DND-41 (cell line): ENCODE data around the gene SYNDIG1.

Experiments
- ATAC-seq: fragments of 200-7000 bp; cut with Tn5 transposase; 3 replicates; pipeline ENCODE4 v1.9.1; 2021; ENCODE audit warnings: low read depth; ENCODE audit not compliant: insufficient read depth
- DNase-seq: peaks from one replicate; pipeline ENCODE4 v3.0.0-alpha.2; 2020
- H2AFZ ChIP-seq: 2 replicates; pipeline ENCODE4 v1.6.0; 2012; ENCODE audit warnings: low read depth, low read length
- H3K27ac ChIP-seq: 2 replicates; pipeline ENCODE4 v1.5.1; 2012; ENCODE audit warnings: low read length, inconsistent platforms
- H3K27me3 ChIP-seq: fragments of 200-600 bp; sonication (generic); 2 replicates; pipeline ENCODE4 v1.6.0; 2012; ENCODE audit warnings: low read length, mild to moderate bottlenecking, inconsistent platforms; ENCODE audit not compliant: insufficient read depth, poor library complexity
- H3K36me3 ChIP-seq: 2 replicates; pipeline ENCODE4 v1.5.1; 2012; ENCODE audit warnings: low read length, inconsistent platforms; ENCODE audit not compliant: insufficient read depth
- H3K4me1 ChIP-seq: 2 replicates; pipeline ENCODE4 v1.5.1; 2012; ENCODE audit warnings: mild to moderate bottlenecking, low read length; ENCODE audit not compliant: insufficient read depth
- H3K4me2 ChIP-seq: 2 replicates; pipeline ENCODE4 v1.6.0; 2012; ENCODE audit warnings: mild to moderate bottlenecking, moderate library complexity, low read length, inconsistent platforms; ENCODE audit not compliant: insufficient read depth
- H3K4me3 ChIP-seq, 2 experiments: fragments of 200-600 bp in 1 of 2; shearing (Covaris generic) in 1 of 2; 2 replicates each; pipeline ENCODE4 v1.5.1; 2012 to 2016; ENCODE audit warnings: inconsistent platforms in 2 of 2, low read length in 2 of 2, mild to moderate bottlenecking in 2 of 2, low read depth in 1 of 2, moderate library complexity in 1 of 2
- H3K79me2 ChIP-seq: 2 replicates; pipeline ENCODE4 v1.6.0; 2012; ENCODE audit warnings: low read length, inconsistent platforms; ENCODE audit not compliant: insufficient read depth
- H3K9ac ChIP-seq: 2 replicates; pipeline ENCODE4 v1.6.0; 2012; ENCODE audit warnings: low read depth, mild to moderate bottlenecking, inconsistent platforms, low read length, moderate library complexity
- H3K9me3 ChIP-seq: 2 replicates; pipeline ENCODE4 v1.5.1; 2012; ENCODE audit warnings: low read length, moderate library complexity, mild to moderate bottlenecking, inconsistent platforms; ENCODE audit not compliant: insufficient read depth, severe bottlenecking
- H4K20me1 ChIP-seq: 2 replicates; pipeline ENCODE4 v1.6.0; 2012; ENCODE audit warnings: low read length; ENCODE audit not compliant: insufficient read depth
- EZH2 ChIP-seq: IDR thresholded peaks from 3 replicates; pipeline ENCODE4 v1.6.1; 2012; ENCODE audit warnings: borderline replicate concordance, low read depth, mild to moderate bottlenecking, moderate library complexity, low read length, inconsistent platforms; ENCODE audit not compliant: severe bottlenecking
- TF ChIP-seq, protein P1 (sequence below): IDR thresholded peaks from 2 replicates; pipeline ENCODE4 v1.5.1; 2012; ENCODE audit warnings: borderline replicate concordance, low read length, moderate library complexity, mild to moderate bottlenecking; ENCODE audit not compliant: poor library complexity, severe bottlenecking; ENCODE audit errors: extremely low read depth

SYNDIG1 gene

DNA sequence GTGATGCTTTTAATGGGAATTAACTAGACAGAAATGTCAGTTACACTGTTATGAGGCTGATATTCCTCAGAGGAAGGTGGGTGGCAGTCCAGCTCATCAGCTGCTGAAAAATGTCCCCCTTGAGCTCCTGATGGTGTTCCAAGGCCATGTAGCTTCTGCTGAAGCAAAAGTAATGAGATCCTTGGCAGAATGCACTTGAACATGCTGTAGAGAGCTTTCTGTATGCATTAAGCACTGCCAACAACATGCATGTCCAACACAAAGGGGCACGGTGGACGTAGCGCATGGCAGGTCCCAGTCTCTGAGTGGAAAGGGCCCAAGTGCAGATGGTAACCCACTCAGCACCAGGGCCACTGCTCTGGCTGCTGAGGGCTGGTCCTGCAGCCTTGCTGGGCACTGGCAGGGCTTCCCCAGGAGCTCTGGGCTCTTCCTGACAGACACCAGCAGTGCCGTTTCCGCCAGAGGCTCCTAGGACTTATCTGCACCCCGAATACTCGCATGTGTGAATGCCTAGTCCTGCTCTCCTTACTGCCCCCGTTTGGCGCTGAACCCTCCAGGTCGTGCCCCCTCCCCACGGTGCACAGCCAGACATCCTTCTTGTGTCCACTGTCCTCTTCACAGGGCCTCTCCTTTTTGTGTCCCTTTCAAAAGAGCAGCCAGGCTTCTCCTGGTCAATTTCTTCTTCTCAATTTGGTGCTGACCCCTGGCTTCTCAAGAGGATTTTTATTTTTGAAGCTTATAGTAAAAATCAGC, 18.6 kb upstream of the SYNDIG1 start:
- TF ChIP-seq, protein P1, sequence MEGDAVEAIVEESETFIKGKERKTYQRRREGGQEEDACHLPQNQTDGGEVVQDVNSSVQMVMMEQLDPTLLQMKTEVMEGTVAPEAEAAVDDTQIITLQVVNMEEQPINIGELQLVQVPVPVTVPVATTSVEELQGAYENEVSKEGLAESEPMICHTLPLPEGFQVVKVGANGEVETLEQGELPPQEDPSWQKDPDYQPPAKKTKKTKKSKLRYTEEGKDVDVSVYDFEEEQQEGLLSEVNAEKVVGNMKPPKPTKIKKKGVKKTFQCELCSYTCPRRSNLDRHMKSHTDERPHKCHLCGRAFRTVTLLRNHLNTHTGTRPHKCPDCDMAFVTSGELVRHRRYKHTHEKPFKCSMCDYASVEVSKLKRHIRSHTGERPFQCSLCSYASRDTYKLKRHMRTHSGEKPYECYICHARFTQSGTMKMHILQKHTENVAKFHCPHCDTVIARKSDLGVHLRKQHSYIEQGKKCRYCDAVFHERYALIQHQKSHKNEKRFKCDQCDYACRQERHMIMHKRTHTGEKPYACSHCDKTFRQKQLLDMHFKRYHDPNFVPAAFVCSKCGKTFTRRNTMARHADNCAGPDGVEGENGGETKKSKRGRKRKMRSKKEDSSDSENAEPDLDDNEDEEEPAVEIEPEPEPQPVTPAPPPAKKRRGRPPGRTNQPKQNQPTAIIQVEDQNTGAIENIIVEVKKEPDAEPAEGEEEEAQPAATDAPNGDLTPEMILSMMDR: no peak
- no peak for TF ChIP-seq EZH2
- ATAC-seq: no peak
- no peak overlapping the region for H3K27ac ChIP-seq

DNA sequence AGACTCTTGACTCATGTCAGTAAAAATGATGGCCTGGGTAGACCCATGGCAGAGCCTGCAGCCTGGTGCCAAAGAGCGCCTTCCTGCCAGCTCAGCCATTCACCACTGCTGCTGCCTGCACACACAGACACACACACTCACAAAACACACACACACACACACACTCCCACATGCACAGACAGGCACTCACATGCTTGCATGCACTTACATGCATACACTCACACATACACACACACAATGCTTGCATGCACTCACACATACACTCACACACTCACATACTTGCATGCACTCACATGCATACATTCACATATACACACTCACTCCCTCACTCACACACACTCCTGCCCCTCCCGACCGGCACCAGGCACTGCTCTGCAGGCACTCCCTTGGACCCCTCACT, 18.0 kb upstream of the SYNDIG1 start:
- DNase-seq: no peak
- Histone ChIP-seq H3K9ac (no peak overlapping the region), H3K4me3 (no peak overlapping the region), H2AFZ (no peak overlapping the region), H3K9me3 (no peaks in the 10 kb centered on the region), H4K20me1 (no peaks in the 10 kb centered on the region), H3K27me3 (no peaks in the 10 kb centered on the region), H3K36me3 (no peaks in the 10 kb centered on the region), H3K4me1 (peaks cover 23% of the 10 kb centered on the region), H3K79me2 (no peaks in the 10 kb centered on the region), H3K27ac (no peak overlapping the region), H3K4me2 (no peak overlapping the region)
- TF ChIP-seq EZH2: no peak
- TF ChIP-seq, protein P1: no peak
- ATAC-seq: no peak

More for the DNA sequence above, 18.6 kb upstream of the SYNDIG1 start:
- Histone ChIP-seq H3K79me2 (no peaks in the 10 kb centered on the region), H3K4me3 (no peak overlapping the region), H3K4me1 (peaks cover 23% of the 10 kb centered on the region), H3K9ac (no peak overlapping the region), H4K20me1 (no peaks in the 10 kb centered on the region), H2AFZ (no peak overlapping the region), H3K27me3 (no peaks in the 10 kb centered on the region), H3K36me3 (no peaks in the 10 kb centered on the region), H3K9me3 (no peaks in the 10 kb centered on the region), H3K4me2 (no peak overlapping the region)
- DNase-seq: no peak

DNA sequence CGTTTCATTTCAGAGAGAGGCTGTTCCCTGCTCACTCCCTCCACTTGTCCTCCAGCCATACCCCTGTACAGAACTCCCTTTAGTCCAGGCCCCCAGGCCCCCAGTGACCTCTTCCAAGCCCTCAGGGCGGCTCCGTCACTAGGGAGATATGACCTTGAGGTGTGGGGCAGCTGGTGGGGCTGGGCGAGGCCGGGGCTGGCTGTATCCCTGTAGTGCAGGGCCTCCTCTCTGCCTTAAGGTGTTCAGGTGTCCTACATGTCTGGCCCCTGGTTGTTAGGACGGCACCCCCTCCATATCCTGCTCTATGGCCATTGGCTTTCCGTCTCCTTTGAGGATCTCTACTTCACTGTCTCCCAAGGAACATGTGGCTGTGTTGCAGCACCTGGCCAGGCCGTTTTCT, 17.4 kb upstream of the SYNDIG1 start:
- H3K4me3 ChIP-seq: no peak overlapping the region
- H3K4me1 ChIP-seq: peaks cover 20% of the 10 kb centered on the region
- no peaks in the 10 kb centered on the region for H3K9me3 ChIP-seq
- no peak overlapping the region for H3K4me2 ChIP-seq
- H3K27me3 ChIP-seq: no peaks in the 10 kb centered on the region
- H3K79me2 ChIP-seq: no peaks in the 10 kb centered on the region
- no peak overlapping the region for H3K27ac ChIP-seq
- ATAC-seq (no peak), DNase-seq (no peak)
- no peak overlapping the region for H3K9ac ChIP-seq
- no peak overlapping the region for H2AFZ ChIP-seq
- no peaks in the 10 kb centered on the region for H4K20me1 ChIP-seq
- TF ChIP-seq, protein P1: no peak
- no peak for TF ChIP-seq EZH2
- no peaks in the 10 kb centered on the region for H3K36me3 ChIP-seq
